GM19438 (cell line): ENCODE data around the gene OR2T27.
"Not testable (repeated sequence)": the region's sequence is repeated elsewhere in the genome, so short reads cannot be mapped to it uniquely, and the experiment has no call there.

Source experiments
- ATAC-seq: cut with Tn5 transposase; IDR thresholded peaks from one replicate; pipeline ENCODE4 v1.9.1; 2021; ENCODE audit warnings: low read depth; ENCODE audit not compliant: unreplicated experiment

OR2T27 gene

GRCh38 chr1:248655354-248655753 is at the start of gene OR2T27:
Gene OR2T27 (minus strand): TSS chr1:248655528. CDS start chr1:248650884, 4,644 bp downstream.
- peak; percentile 50 for ATAC-seq

- no peak for ATAC-seq
Measured at GRCh38 chr1:248704606-248705005, 49.3 kb upstream of the OR2T27 start.

DNA sequence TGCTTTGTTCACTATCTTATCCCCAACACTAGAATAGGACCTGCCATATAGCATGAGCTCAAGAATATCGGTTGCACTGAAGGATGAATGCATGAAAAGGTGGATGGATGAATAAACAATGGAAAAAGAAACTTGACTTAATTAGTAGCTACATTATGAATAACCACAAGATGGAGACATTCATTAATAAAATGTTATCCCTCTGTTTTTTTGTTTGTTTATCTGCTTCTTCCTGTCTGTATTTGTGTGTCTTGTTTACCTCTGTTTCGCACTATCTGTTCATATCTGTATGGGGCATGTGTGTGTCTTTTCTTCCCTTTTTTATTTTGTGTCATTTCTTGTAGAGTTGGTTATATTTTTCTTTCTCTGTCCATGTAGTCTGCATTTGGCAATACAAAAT is 48.3 kb upstream of the OR2T27 start:
- no peak for ATAC-seq

DNA sequence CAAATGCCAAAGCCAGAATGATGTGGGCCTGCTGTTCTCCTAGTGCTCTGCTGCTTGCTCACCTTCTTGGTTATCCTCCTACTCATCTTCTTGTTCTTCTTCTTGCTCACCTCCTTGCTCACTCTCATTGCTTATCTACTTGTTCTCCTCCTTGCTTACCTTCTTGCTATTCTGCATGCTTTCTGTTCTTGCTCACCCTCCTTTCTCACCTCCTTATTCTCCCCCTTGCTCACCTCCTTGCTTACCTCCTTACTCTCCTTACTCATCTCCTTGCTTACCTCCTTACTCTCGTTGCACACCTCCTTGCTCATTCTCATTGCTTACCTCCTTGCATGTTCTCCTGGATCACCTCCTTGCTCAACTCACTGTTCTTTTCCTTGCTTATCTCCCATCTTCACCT is 47.4 kb upstream of the OR2T27 start, which contains the start of gene OR14I1:
OR14I1 (minus strand) TSS at position 53 of the 400 bp plus-strand sequence.
- no peak for ATAC-seq

- ATAC-seq, result no peak
Measured at GRCh38 chr1:248699099-248699498, 43.8 kb upstream of the OR2T27 start.

GRCh38 chr1:248697907-248698306 is 42.6 kb upstream of the OR2T27 start:
- ATAC-seq, result no peak

DNA sequence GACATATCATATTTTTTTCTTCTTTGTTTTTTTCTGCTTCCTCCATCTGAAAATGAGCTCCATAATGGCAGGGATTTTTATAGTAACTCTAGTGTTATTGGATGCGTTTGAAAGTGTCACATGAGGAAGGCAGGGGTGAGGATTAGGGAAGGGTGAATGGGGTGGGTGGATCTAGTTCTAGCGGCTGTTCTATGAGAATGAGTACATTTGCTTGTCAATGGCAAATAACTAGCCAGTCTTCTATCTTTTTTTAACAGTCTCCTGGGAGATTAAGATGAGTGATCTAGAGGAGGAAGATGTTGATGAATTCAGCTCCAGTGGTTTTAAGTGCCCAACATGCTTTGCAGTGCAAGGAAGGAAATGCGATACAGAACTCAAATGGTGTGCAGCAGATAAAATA is 41.4 kb upstream of the OR2T27 start:
- no peak for ATAC-seq

GRCh38 chr1:248696261-248696660 is 40.9 kb upstream of the OR2T27 start:
- ATAC-seq, result no peak

- ATAC-seq, result no peak
Measured at GRCh38 chr1:248695451-248696132, 40.3 kb upstream of the OR2T27 start.

DNA sequence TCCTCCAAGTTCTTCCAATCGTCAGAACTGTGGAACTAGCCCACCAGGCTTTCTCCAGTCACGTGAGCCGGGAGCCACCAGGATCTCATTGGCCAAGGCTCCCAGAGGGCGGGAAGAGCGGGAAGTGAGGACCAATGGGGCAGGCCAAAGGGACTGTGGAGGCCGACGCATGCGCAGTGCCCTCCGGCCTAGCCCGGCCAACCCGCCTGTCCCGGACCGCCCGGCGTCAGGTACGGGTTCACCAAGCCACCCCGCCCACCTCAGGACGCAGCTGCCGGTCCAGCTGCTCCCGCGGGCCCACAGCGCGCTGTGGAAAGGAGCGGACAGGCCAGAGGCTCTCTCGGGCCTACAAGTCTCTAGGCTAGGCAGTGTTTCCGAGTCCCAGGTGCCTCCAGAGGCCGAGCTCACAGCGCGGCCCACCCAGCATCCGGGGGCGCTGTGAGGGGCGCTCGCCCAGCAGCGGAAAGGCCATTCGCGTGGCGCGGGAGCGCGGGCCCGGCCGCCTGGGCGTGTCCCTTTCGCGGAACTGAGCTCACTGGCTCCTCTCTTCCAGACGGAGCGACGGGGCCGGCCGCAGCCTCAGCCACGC is 36.3 kb upstream of the OR2T27 start:
- ATAC-seq, result no peak

- peak; percentile 64 for ATAC-seq
Measured at GRCh38 chr1:248688527-248689298, 33.4 kb upstream of the OR2T27 start.

DNA sequence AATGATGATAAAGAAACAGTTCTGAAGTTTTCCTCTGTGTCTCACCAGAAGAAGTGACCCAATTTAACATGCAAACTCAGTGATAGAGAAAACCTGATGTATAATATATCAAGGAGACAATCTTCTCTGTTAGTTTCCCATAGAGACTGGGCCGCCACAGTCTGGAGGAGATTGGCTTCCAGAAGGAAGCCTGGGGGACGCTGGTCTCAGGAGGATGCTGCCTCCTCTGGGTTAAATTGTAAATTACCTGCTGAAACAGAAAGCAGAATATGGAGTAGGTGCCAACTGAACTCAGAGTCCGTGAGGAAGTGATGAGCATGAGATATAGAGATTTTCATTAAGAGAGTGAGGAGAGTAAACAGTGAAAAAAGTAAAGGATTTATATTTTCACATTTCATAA is 31.5 kb upstream of the OR2T27 start:
- peak; percentile 87 for ATAC-seq

- ATAC-seq, result no peak
Measured at GRCh38 chr1:248681651-248682050, 26.3 kb upstream of the OR2T27 start.

GRCh38 chr1:248670003-248670402 is 14.7 kb upstream of the OR2T27 start:
- no peak for ATAC-seq

- ATAC-seq, result peak; percentile 91
Measured at GRCh38 chr1:248663453-248664328, 8.4 kb upstream of the OR2T27 start.

- ATAC-seq, result not testable (repeated sequence)
Measured at GRCh38 chr1:248656797-248657196, 1.5 kb upstream of the OR2T27 start.

GRCh38 chr1:248648770-248649536 is 6.4 kb downstream of the OR2T27 start:
- not testable (repeated sequence) for ATAC-seq

- not testable (repeated sequence) for ATAC-seq
Measured at GRCh38 chr1:248645178-248645577, 10.2 kb downstream of the OR2T27 start, which contains the start of gene OR2T35. Gene OR2T35 (minus strand): TSS chr1:248645278. CDS start chr1:248639258, 6,020 bp downstream.

GRCh38 chr1:248642971-248643651 is 12.2 kb downstream of the OR2T27 start:
- ATAC-seq, result peak; percentile 50
